ENCODE results near the gene CBX1. TPM values are rescaled to one million over a fixed set of nuclear protein-coding genes. Genes with fewer than 3 reads are reported as not detected.

CBX1 gene
- total RNA-seq, 1 donor from 2014 or later: 181 TPM

GRCh38 chr17:48123776-48124388 lies 22.6 kb upstream of the CBX1 start:
- DNase-seq (ENCODE audit: low spot score, unreplicated experiment): no peak
- no peaks in the 10 kb centered on the region for H3K27me3 Mint-ChIP-seq
- no peaks in the 10 kb centered on the region for H3K9me3 Mint-ChIP-seq (ENCODE audit: low read depth)
- H3K4me3 Mint-ChIP-seq (ENCODE audit: low read depth): no peak overlapping the region
- TF ChIP-seq, protein P1, sequence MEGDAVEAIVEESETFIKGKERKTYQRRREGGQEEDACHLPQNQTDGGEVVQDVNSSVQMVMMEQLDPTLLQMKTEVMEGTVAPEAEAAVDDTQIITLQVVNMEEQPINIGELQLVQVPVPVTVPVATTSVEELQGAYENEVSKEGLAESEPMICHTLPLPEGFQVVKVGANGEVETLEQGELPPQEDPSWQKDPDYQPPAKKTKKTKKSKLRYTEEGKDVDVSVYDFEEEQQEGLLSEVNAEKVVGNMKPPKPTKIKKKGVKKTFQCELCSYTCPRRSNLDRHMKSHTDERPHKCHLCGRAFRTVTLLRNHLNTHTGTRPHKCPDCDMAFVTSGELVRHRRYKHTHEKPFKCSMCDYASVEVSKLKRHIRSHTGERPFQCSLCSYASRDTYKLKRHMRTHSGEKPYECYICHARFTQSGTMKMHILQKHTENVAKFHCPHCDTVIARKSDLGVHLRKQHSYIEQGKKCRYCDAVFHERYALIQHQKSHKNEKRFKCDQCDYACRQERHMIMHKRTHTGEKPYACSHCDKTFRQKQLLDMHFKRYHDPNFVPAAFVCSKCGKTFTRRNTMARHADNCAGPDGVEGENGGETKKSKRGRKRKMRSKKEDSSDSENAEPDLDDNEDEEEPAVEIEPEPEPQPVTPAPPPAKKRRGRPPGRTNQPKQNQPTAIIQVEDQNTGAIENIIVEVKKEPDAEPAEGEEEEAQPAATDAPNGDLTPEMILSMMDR (IDR thresholded peaks at IDR 0.05; ENCODE audit: unreplicated experiment): no peak
- peaks cover 17% of the 10 kb centered on the region for H3K36me3 Mint-ChIP-seq (ENCODE audit: insufficient read depth)
- H3K27ac Mint-ChIP-seq: no peak overlapping the region
- no peaks in the 10 kb centered on the region for H3K4me1 Mint-ChIP-seq (ENCODE audit: low read depth)

GRCh38 chr17:48123111-48123510 lies 21.8 kb upstream of the CBX1 start:
- Mint-ChIP-seq H3K4me3 (ENCODE audit: low read depth) (no peak overlapping the region), H3K4me1 (ENCODE audit: low read depth) (no peaks in the 10 kb centered on the region), H3K36me3 (ENCODE audit: insufficient read depth) (peaks cover 19% of the 10 kb centered on the region), H3K27ac (no peak overlapping the region), H3K9me3 (ENCODE audit: low read depth) (no peaks in the 10 kb centered on the region), H3K27me3 (no peaks in the 10 kb centered on the region)
- DNase-seq (ENCODE audit: low spot score, unreplicated experiment): no peak
- TF ChIP-seq, protein P1 (IDR thresholded peaks at IDR 0.05; ENCODE audit: unreplicated experiment): no peak

DNA sequence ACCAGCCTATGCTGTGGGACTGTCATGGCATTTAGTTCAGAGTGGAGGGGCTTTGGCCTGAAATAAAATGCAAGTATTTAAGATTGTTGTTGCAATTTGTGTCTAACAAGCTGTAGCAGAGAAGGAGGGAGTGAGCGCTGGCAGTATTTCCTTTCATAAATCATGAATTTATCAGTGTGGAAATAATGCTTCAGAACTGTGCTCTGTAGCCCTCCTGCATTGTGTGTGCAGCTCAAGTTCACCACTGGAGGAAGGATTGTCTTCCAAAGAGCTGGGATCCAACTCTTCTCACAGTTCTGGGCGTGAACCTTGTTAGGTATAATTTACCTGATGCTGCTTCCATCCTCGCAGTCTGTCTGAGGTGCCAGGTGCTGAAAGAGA lies 21.4 kb upstream of the CBX1 start:
- TF ChIP-seq, protein P1 (IDR thresholded peaks at IDR 0.05; ENCODE audit: unreplicated experiment): no peak
- H3K27me3 Mint-ChIP-seq: no peaks in the 10 kb centered on the region
- no peaks in the 10 kb centered on the region for H3K4me1 Mint-ChIP-seq (ENCODE audit: low read depth)
- H3K36me3 Mint-ChIP-seq (ENCODE audit: insufficient read depth): peaks cover 19% of the 10 kb centered on the region
- no peaks in the 10 kb centered on the region for H3K9me3 Mint-ChIP-seq (ENCODE audit: low read depth)
- no peak for DNase-seq (ENCODE audit: low spot score, unreplicated experiment)
- no peak overlapping the region for H3K27ac Mint-ChIP-seq
- H3K4me3 Mint-ChIP-seq (ENCODE audit: low read depth): no peak overlapping the region

- Mint-ChIP-seq H3K27me3 (no peaks in the 10 kb centered on the region), H3K36me3 (ENCODE audit: insufficient read depth) (peaks cover 18% of the 10 kb centered on the region), H3K4me3 (ENCODE audit: low read depth) (no peak overlapping the region), H3K4me1 (ENCODE audit: low read depth) (no peaks in the 10 kb centered on the region), H3K27ac (no peak overlapping the region), H3K9me3 (ENCODE audit: low read depth) (no peaks in the 10 kb centered on the region)
- DNase-seq (ENCODE audit: low spot score, unreplicated experiment): no peak
- TF ChIP-seq, protein P1 (IDR thresholded peaks at IDR 0.05; ENCODE audit: unreplicated experiment): no peak
Observed at GRCh38 chr17:48121923-48122664, 20.8 kb upstream of the CBX1 start.

- TF ChIP-seq, protein P1 (IDR thresholded peaks at IDR 0.05; ENCODE audit: unreplicated experiment): no peak
- Mint-ChIP-seq H3K4me3 (ENCODE audit: low read depth) (no peak overlapping the region), H3K36me3 (ENCODE audit: insufficient read depth) (peaks cover 3% of the 10 kb centered on the region), H3K27me3 (no peaks in the 10 kb centered on the region), H3K4me1 (ENCODE audit: low read depth) (peaks cover 10% of the 10 kb centered on the region), H3K27ac (no peak overlapping the region), H3K9me3 (ENCODE audit: low read depth) (no peaks in the 10 kb centered on the region)
- no peak for DNase-seq (ENCODE audit: low spot score, unreplicated experiment)
Observed at GRCh38 chr17:48113201-48113676, 12.0 kb upstream of the CBX1 start.

Data from progenitor cell of endocrine pancreas (in vitro differentiated cells).